Gastroesophageal sphincter (tissue), 3 donors: Measurements from ENCODE around the gene LMOD1.

Source experiments
- POLR2A ChIP-seq, 2 donors: fragments of 450-650 bp; IDR thresholded peaks; one replicate each; pipeline ENCODE4 v1.6.1; 2017; ENCODE audit warnings: antibody characterized with exemption in 2 of 2, mild to moderate bottlenecking in 2 of 2, moderate library complexity in 1 of 2
- TF ChIP-seq, protein P1 (sequence below), 4 experiments: fragments of 200-600 bp in 2 of 4; fragments of 450-650 bp in 2 of 4; sonication (generic) in 1 of 4; IDR thresholded peaks; one replicate each; pipeline ENCODE4 v1.5.1; 2017 to 2019; ENCODE audit warnings: antibody characterized with exemption in 4 of 4, mild to moderate bottlenecking in 2 of 4, moderate library complexity in 2 of 4

GRCh38 chr1:201968202-201968925 is 22.0 kb upstream of the LMOD1 start:
- TF ChIP-seq, protein P1, sequence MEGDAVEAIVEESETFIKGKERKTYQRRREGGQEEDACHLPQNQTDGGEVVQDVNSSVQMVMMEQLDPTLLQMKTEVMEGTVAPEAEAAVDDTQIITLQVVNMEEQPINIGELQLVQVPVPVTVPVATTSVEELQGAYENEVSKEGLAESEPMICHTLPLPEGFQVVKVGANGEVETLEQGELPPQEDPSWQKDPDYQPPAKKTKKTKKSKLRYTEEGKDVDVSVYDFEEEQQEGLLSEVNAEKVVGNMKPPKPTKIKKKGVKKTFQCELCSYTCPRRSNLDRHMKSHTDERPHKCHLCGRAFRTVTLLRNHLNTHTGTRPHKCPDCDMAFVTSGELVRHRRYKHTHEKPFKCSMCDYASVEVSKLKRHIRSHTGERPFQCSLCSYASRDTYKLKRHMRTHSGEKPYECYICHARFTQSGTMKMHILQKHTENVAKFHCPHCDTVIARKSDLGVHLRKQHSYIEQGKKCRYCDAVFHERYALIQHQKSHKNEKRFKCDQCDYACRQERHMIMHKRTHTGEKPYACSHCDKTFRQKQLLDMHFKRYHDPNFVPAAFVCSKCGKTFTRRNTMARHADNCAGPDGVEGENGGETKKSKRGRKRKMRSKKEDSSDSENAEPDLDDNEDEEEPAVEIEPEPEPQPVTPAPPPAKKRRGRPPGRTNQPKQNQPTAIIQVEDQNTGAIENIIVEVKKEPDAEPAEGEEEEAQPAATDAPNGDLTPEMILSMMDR (IDR thresholded peaks at IDR 0.05): no peak
- no peak for TF ChIP-seq POLR2A (IDR thresholded peaks at IDR 0.05)
